GDM1 (cell line): Measurements from ENCODE around the gene SSU72.
A peak's percentile ranks its signal among the peaks of the same experiment; 100 is the strongest.
"Not testable (repeated sequence)": the region's sequence is repeated elsewhere in the genome, so short reads cannot be mapped to it uniquely, and the experiment has no call there.

Experiments used
- DNase-seq: peaks from one replicate; lab custom pipeline; 2025; lab: John Stamatoyannopoulos, UW

SSU72 gene

GRCh38 chr1:1595341-1595740 lies 20.7 kb upstream of the SSU72 start:
- not testable (repeated sequence) for DNase-seq

- DNase-seq, result no peak
These were observed 20.1 kb upstream of the SSU72 start for GRCh38 chr1:1594602-1595260.

- no peak for DNase-seq
These were observed 19.4 kb upstream of the SSU72 start for GRCh38 chr1:1593834-1594601.

GRCh38 chr1:1591452-1591851 lies 16.8 kb upstream of the SSU72 start:
- no peak for DNase-seq

GRCh38 chr1:1583347-1584010 lies 8.8 kb upstream of the SSU72 start:
- no peak for DNase-seq

- no peak for DNase-seq
These were observed 8.1 kb upstream of the SSU72 start for GRCh38 chr1:1582585-1583346.

- no peak for DNase-seq
These were observed 3.8 kb upstream of the SSU72 start for GRCh38 chr1:1578371-1578940.

- DNase-seq, result no peak
These were observed 2.8 kb upstream of the SSU72 start for GRCh38 chr1:1577367-1578011.

- DNase-seq, result peak; percentile 82
These were observed 581 bp downstream of the SSU72 start for GRCh38 chr1:1573843-1574720.

GRCh38 chr1:1569341-1569740 lies 5.3 kb downstream of the SSU72 start:
- DNase-seq, result no peak

- no peak for DNase-seq
These were observed 6.8 kb downstream of the SSU72 start for GRCh38 chr1:1567891-1568291.

- DNase-seq, result no peak
These were observed 7.3 kb downstream of the SSU72 start for GRCh38 chr1:1567152-1567875.

GRCh38 chr1:1565340-1565739 lies 9.3 kb downstream of the SSU72 start:
- no peak for DNase-seq

- no peak for DNase-seq
These were observed 10.4 kb downstream of the SSU72 start for GRCh38 chr1:1564268-1564667.

- no peak for DNase-seq
These were observed 11.0 kb downstream of the SSU72 start for GRCh38 chr1:1563688-1564087.

- no peak for DNase-seq
These were observed 12.0 kb downstream of the SSU72 start for GRCh38 chr1:1562556-1563195.

- DNase-seq, result no peak
These were observed 12.7 kb downstream of the SSU72 start for GRCh38 chr1:1561801-1562470.

- DNase-seq, result no peak
These were observed 14.5 kb downstream of the SSU72 start for GRCh38 chr1:1560178-1560577.

GRCh38 chr1:1559066-1559465 lies 15.6 kb downstream of the SSU72 start:
- no peak for DNase-seq
